HEK293 (cell line): ENCODE measurements around the gene TGIF1.
"Not testable (repeated sequence)": the region's sequence is repeated elsewhere in the genome, so short reads cannot be mapped to it uniquely, and the experiment has no call there.

ENCODE experiments used
- CTCF ChIA-PET: fragments of 350-600 bp; formaldehyde crosslinking; extraction: SDS; loops from one replicate; lab custom pipeline; 2021; ENCODE audit warnings: antibody characterized with exemption; lab: Yijun Ruan, JAX
- POLR2A ChIA-PET: fragments of 300-600 bp; formaldehyde crosslinking; extraction: SDS; loops from one replicate; lab custom pipeline; 2020; ENCODE audit warnings: antibody characterized with exemption, inconsistent platforms; lab: Yijun Ruan, JAX
- H3K27ac ChIP-seq: fragments of 200-500 bp; sonication (Bioruptor generic); 2 replicates; pipeline ENCODE4 v1.5.1; 2014; ENCODE audit warnings: low read depth, low read length, control low read depth, inconsistent platforms; ENCODE audit errors: extremely low read depth
- H3K36me3 ChIP-seq, 2 experiments: fragments of 200-500 bp in 1 of 2; sonication (Bioruptor generic) in 1 of 2; 1 replicate in 1 of 2; 2 replicates in 1 of 2; pipeline ENCODE4 v1.5.1; 2014 to 2017; ENCODE audit warnings: inconsistent platforms in 2 of 2, low read length in 2 of 2; ENCODE audit not compliant: control insufficient read depth in 2 of 2, insufficient read depth in 1 of 2
- H3K4me1 ChIP-seq: fragments of 200-500 bp; sonication (Bioruptor generic); 2 replicates; pipeline ENCODE4 v1.5.1; 2014; ENCODE audit warnings: mild to moderate bottlenecking, low read length, inconsistent platforms; ENCODE audit not compliant: control insufficient read depth, insufficient read depth
- H3K4me3 ChIP-seq: 2 replicates; pipeline ENCODE4 v1.5.1; 2011; ENCODE audit warnings: low read depth, mild to moderate bottlenecking, control low read depth, low read length, moderate library complexity
- H3K9me3 ChIP-seq: fragments of 200-500 bp; sonication (Bioruptor generic); 2 replicates; pipeline ENCODE4 v1.5.1; 2014; ENCODE audit warnings: low read depth, low read length, inconsistent platforms; ENCODE audit not compliant: control insufficient read depth, insufficient read depth
- GLIS2 ChIP-seq: fragments of 450-650 bp; formaldehyde crosslinking; IDR thresholded peaks from 2 replicates; pipeline ENCODE4 v1.5.1; 2016; ENCODE audit warnings: missing biosample characterization, missing genetic modification characterization
- KLF16 ChIP-seq: fragments of 450-650 bp; formaldehyde crosslinking; IDR thresholded peaks from 2 replicates; pipeline ENCODE4 v1.5.1; 2017; ENCODE audit warnings: missing biosample characterization, missing genetic modification characterization
- PATZ1 ChIP-seq: fragments of 450-650 bp; formaldehyde crosslinking; IDR thresholded peaks from 2 replicates; pipeline ENCODE4 v1.5.1; 2016; ENCODE audit warnings: missing biosample characterization, missing genetic modification characterization
- SCRT1 ChIP-seq: fragments of 450-650 bp; formaldehyde crosslinking; IDR thresholded peaks from 2 replicates; pipeline ENCODE4 v1.5.1; 2016; ENCODE audit warnings: missing biosample characterization, missing genetic modification characterization, borderline replicate concordance
- SP3 ChIP-seq: fragments of 450-650 bp; formaldehyde crosslinking; IDR thresholded peaks from 2 replicates; pipeline ENCODE4 v1.5.1; 2016; ENCODE audit warnings: missing biosample characterization, missing genetic modification characterization
- SP7 ChIP-seq: fragments of 450-650 bp; formaldehyde crosslinking; IDR thresholded peaks from 2 replicates; pipeline ENCODE4 v1.5.1; 2016; ENCODE audit warnings: missing biosample characterization, missing genetic modification characterization
- ZFP3 ChIP-seq: fragments of 450-650 bp; formaldehyde crosslinking; IDR thresholded peaks from 2 replicates; pipeline ENCODE4 v1.5.1; 2016; ENCODE audit warnings: low read depth, missing biosample characterization, missing genetic modification characterization
- ZNF175 ChIP-seq: fragments of 450-650 bp; formaldehyde crosslinking; IDR thresholded peaks from 2 replicates; pipeline ENCODE4 v1.5.1; 2016; ENCODE audit warnings: missing biosample characterization, missing genetic modification characterization
- ZNF2 ChIP-seq: fragments of 450-650 bp; formaldehyde crosslinking; IDR thresholded peaks from 2 replicates; pipeline ENCODE4 v1.5.1; 2016; ENCODE audit warnings: missing biosample characterization, missing genetic modification characterization
- ZNF311 ChIP-seq: fragments of 450-650 bp; formaldehyde crosslinking; IDR thresholded peaks from 2 replicates; pipeline ENCODE4 v1.5.1; 2017; ENCODE audit warnings: missing biosample characterization, missing genetic modification characterization, borderline replicate concordance
- ZNF354C ChIP-seq: fragments of 450-650 bp; formaldehyde crosslinking; IDR thresholded peaks from 2 replicates; pipeline ENCODE4 v1.5.1; 2016; ENCODE audit warnings: missing biosample characterization, missing genetic modification characterization, low read depth, borderline replicate concordance
- ZNF366 ChIP-seq: fragments of 450-650 bp; formaldehyde crosslinking; conservative IDR thresholded peaks from 2 replicates; pipeline ENCODE4 v1.5.1; 2016; ENCODE audit warnings: missing biosample characterization, missing genetic modification characterization
- ZNF404 ChIP-seq: fragments of 450-650 bp; formaldehyde crosslinking; IDR thresholded peaks from 2 replicates; pipeline ENCODE4 v1.5.1; 2017; ENCODE audit warnings: missing biosample characterization, missing genetic modification characterization
- ZNF426 ChIP-seq: fragments of 450-650 bp; formaldehyde crosslinking; IDR thresholded peaks from 2 replicates; pipeline ENCODE4 v1.5.1; 2017; ENCODE audit warnings: missing biosample characterization, missing genetic modification characterization, mild to moderate bottlenecking, inconsistent platforms, moderate library complexity
- ZNF548 ChIP-seq: fragments of 450-650 bp; formaldehyde crosslinking; IDR thresholded peaks from 2 replicates; pipeline ENCODE4 v1.5.1; 2016; ENCODE audit warnings: missing biosample characterization, missing genetic modification characterization
- ZNF555 ChIP-seq: fragments of 450-650 bp; formaldehyde crosslinking; conservative IDR thresholded peaks from 2 replicates; pipeline ENCODE4 v1.5.1; 2017; ENCODE audit warnings: missing biosample characterization, mild to moderate bottlenecking, missing genetic modification characterization, inconsistent platforms
- ZNF610 ChIP-seq: fragments of 450-650 bp; formaldehyde crosslinking; IDR thresholded peaks from 2 replicates; pipeline ENCODE4 v1.5.1; 2016; ENCODE audit warnings: missing biosample characterization, missing genetic modification characterization, borderline replicate concordance
- ZNF629 ChIP-seq: fragments of 450-650 bp; formaldehyde crosslinking; IDR thresholded peaks from 2 replicates; pipeline ENCODE4 v1.5.1; 2017; ENCODE audit warnings: missing biosample characterization, missing genetic modification characterization
- ZNF658 ChIP-seq: fragments of 450-650 bp; formaldehyde crosslinking; IDR thresholded peaks from 2 replicates; pipeline ENCODE4; 2016; ENCODE audit warnings: missing biosample characterization, missing genetic modification characterization
- ZNF692 ChIP-seq: fragments of 450-650 bp; formaldehyde crosslinking; IDR thresholded peaks from 2 replicates; pipeline ENCODE4 v1.5.1; 2016; ENCODE audit warnings: missing biosample characterization, missing genetic modification characterization
- ZNF76 ChIP-seq: fragments of 450-650 bp; formaldehyde crosslinking; IDR thresholded peaks from 2 replicates; pipeline ENCODE4; 2016; ENCODE audit warnings: low read depth, missing biosample characterization, missing genetic modification characterization, borderline replicate concordance
- ZSCAN30 ChIP-seq: fragments of 450-650 bp; IDR thresholded peaks from 2 replicates; pipeline ENCODE4 v1.5.1; 2018; ENCODE audit warnings: missing biosample characterization, mild to moderate bottlenecking, missing genetic modification characterization, moderate library complexity
- TF ChIP-seq, protein P1 (sequence below): fragments of 450-650 bp; formaldehyde crosslinking; IDR thresholded peaks from 2 replicates; pipeline ENCODE4 v1.5.1; 2016; ENCODE audit warnings: missing biosample characterization, missing genetic modification characterization

TGIF1 gene

GRCh38 chr18:3411854-3412268 lies 38.1 kb upstream of the TGIF1 start (continued):
- TF ChIP-seq ZNF692 (tag by site-specific recombination) (no peak), ZNF629 (tag by site-specific recombination) (no peak), KLF16 (tag by site-specific recombination) (no peak), ZNF366 (no peak), SCRT1 (tag by site-specific recombination) (no peak)
- TF ChIP-seq, protein P1, sequence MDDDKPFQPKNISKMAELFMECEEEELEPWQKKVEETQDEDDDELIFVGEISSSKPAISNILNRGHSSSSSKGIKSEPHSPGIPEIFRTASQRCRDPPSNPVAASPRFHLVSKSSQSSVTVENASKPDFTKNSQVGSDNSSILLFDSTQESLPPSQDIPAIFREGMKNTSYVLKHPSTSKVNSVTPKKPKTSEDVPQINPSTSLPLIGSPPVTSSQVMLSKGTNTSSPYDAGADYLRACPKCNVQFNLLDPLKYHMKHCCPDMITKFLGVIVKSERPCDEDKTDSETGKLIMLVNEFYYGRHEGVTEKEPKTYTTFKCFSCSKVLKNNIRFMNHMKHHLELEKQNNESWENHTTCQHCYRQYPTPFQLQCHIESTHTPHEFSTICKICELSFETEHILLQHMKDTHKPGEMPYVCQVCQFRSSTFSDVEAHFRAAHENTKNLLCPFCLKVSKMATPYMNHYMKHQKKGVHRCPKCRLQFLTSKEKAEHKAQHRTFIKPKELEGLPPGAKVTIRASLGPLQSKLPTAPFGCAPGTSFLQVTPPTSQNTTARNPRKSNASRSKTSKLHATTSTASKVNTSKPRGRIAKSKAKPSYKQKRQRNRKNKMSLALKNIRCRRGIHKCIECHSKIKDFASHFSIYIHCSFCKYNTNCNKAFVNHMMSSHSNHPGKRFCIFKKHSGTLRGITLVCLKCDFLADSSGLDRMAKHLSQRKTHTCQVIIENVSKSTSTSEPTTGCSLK = no peak

GRCh38 chr18:3412528-3412927 lies 37.4 kb upstream of the TGIF1 start:
- CTCF ChIA-PET = interaction anchor here (1.2 kb wide), 1 partner anchor 173 kb away, joined by 4 read pairs; no protein-coding TSS in a partner anchor

DNA sequence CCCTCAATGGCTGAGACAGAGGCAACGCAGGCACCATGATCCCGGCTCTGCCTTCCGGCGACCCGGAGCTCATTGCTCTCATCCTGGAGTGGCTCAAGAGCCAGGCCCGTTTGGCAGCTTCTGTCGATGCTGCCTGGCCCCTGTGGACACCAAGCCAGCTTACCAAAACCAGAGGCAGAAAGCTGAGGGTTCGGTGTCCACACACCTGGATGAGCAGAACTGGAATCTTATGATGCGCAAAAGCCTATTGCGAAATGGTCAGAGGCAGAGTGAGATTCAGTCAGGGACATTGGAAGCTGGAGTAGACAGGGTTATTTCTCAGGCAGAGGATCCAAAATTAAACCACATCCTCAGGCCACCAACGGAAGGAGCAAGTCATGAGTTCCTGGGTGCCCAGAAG lies 34.9 kb upstream of the TGIF1 start:
- POLR2A ChIA-PET = no interaction called here
- no peaks in the 10 kb centered on the region for H3K36me3 ChIP-seq
- no peak overlapping the region for H3K27ac ChIP-seq
- no peak overlapping the region for H3K4me3 ChIP-seq
- peaks cover under 1% of the 10 kb centered on the region for H3K4me1 ChIP-seq
- TF ChIP-seq PATZ1 (no peak), ZNF426 (no peak), ZNF610 (no peak), ZNF2 (tag by site-specific recombination) (no peak), ZNF311 (no peak), SP3 (tag by site-specific recombination) (no peak), ZNF658 (tag by site-specific recombination) (no peak), SP7 (no peak), ZNF548 (tag by site-specific recombination) (no peak), ZNF404 (tag by site-specific recombination) (no peak), GLIS2 (tag by site-specific recombination) (no peak), ZNF555 (tag by site-specific recombination) (no peak), ZNF175 (tag by site-specific recombination) (no peak), ZNF629 (tag by site-specific recombination) (no peak), ZNF354C (tag by site-specific recombination) (no peak), ZSCAN30 (tag by site-specific recombination) (no peak), ZNF76 (tag by site-specific recombination) (no peak), ZFP3 (tag by site-specific recombination) (no peak)
- TF ChIP-seq, all 188 proteins: peak for 0
- CTCF ChIA-PET = interaction anchor here (0.6 kb wide), 1 partner anchor 112 kb away, joined by 3 read pairs; no protein-coding TSS in a partner anchor
- H3K9me3 ChIP-seq = no peaks in the 10 kb centered on the region

More at GRCh38 chr18:3412528-3412927, 37.4 kb upstream of the TGIF1 start:
- not testable (repeated sequence) for H3K27ac ChIP-seq, H3K4me1 ChIP-seq
- POLR2A ChIA-PET = interaction anchor here (1.1 to 1.4 kb wide), 2 partner anchors 37 to 115 kb away, joined by 3 to 4 read pairs; no protein-coding TSS in a partner anchor
- TF ChIP-seq ZNF692 (tag by site-specific recombination) = 0 out of 2 replicates have a peak, but pooled peaks have one; percentile 21
- TF ChIP-seq, all 188 proteins: peak for 1; not testable (repeated sequence) for 187
- H3K4me3 ChIP-seq, H3K36me3 ChIP-seq, H3K9me3 ChIP-seq: not testable (repeated sequence)
